Liver (tissue), 9 donors: Measurements from ENCODE around the gene HTR6. TPM values are rescaled to one million over a fixed set of nuclear protein-coding genes. Genes with fewer than 3 reads are reported as not detected.

Source experiments
- DNase-seq: peaks from one replicate; pipeline ENCODE4 v3.0.0-alpha.2; 2017; ENCODE audit warnings: low spot score
- H3K27ac ChIP-seq, 2 donors: one replicate each; pipeline ENCODE4 v1.7.0; 2013; ENCODE audit warnings: inconsistent platforms in 2 of 2, low read length in 2 of 2, control low read depth in 1 of 2, low read depth in 1 of 2, mild to moderate bottlenecking in 1 of 2
- H3K27me3 ChIP-seq, 4 donors: one replicate each; pipeline versions ENCODE4 v1.6.1 to v1.7.0; 2013; ENCODE audit warnings: low read length in 3 of 4, inconsistent platforms in 1 of 4, mild to moderate bottlenecking in 1 of 4, moderate library complexity in 1 of 4; ENCODE audit not compliant: control insufficient read depth in 4 of 4, insufficient read depth in 4 of 4
- H3K36me3 ChIP-seq, 4 donors: one replicate each; pipeline versions ENCODE4 v1.6.1 to v1.7.0; 2013; ENCODE audit warnings: low read length in 3 of 4, mild to moderate bottlenecking in 3 of 4, low read depth in 1 of 4, moderate library complexity in 1 of 4; ENCODE audit not compliant: control insufficient read depth in 4 of 4, insufficient read depth in 3 of 4
- H3K4me1 ChIP-seq, 4 donors: one replicate each; pipeline versions ENCODE4 v1.6.1 to v1.7.0; 2013; ENCODE audit warnings: low read length in 3 of 4, mild to moderate bottlenecking in 3 of 4, moderate library complexity in 1 of 4; ENCODE audit not compliant: control insufficient read depth in 4 of 4, insufficient read depth in 4 of 4
- H3K4me3 ChIP-seq, 3 donors: one replicate each; pipeline versions ENCODE4 v1.6.1 to v1.7.0; 2013; ENCODE audit warnings: low read length in 3 of 3, control low read depth in 1 of 3, low read depth in 1 of 3, mild to moderate bottlenecking in 1 of 3
- H3K9ac ChIP-seq, 2 donors: one replicate each; pipeline ENCODE4 v1.7.0; 2013; ENCODE audit warnings: low read length in 2 of 2, mild to moderate bottlenecking in 2 of 2, moderate library complexity in 2 of 2, control low read depth in 1 of 2, low read depth in 1 of 2
- H3K9me3 ChIP-seq, 4 donors: one replicate each; pipeline versions ENCODE4 v1.6.1 to v1.7.0; 2013; ENCODE audit warnings: low read length in 3 of 4; ENCODE audit not compliant: control insufficient read depth in 4 of 4
- CTCF ChIP-seq: fragments of 150-350 bp; IDR thresholded peaks from 2 replicates; pipeline ENCODE4 v1.5.1; 2017; ENCODE audit warnings: improper control_type of control experiment, low read depth, low read length; ENCODE audit not compliant: missing input control
- EGR1 ChIP-seq, 2 donors: IDR thresholded peaks; 2 replicates each; pipeline ENCODE4 v1.6.1; 2016 to 2018; ENCODE audit warnings: antibody characterized with exemption in 2 of 2, low read depth in 2 of 2
- FOXA1 ChIP-seq: IDR thresholded peaks from 2 replicates; pipeline ENCODE4 v1.6.1; 2016; ENCODE audit warnings: antibody characterized with exemption
- GABPA ChIP-seq, 2 donors: IDR thresholded peaks in 1 of 2; conservative IDR thresholded peaks in 1 of 2; 2 replicates each; pipeline ENCODE4 v1.6.1; 2016; ENCODE audit warnings: antibody characterized with exemption in 2 of 2, mild to moderate bottlenecking in 1 of 2, moderate library complexity in 1 of 2
- HNF4A ChIP-seq, 2 donors: conservative IDR thresholded peaks; 2 replicates each; pipeline ENCODE4 v1.6.1; 2016; ENCODE audit warnings: antibody characterized with exemption in 2 of 2, mild to moderate bottlenecking in 2 of 2
- HNF4G ChIP-seq: IDR thresholded peaks from 2 replicates; pipeline ENCODE4 v1.6.1; 2016; ENCODE audit warnings: antibody characterized with exemption
- JUND ChIP-seq, 2 donors: IDR thresholded peaks; 2 replicates each; pipeline ENCODE4 v1.6.1; 2016; ENCODE audit warnings: antibody characterized with exemption in 2 of 2
- MAX ChIP-seq: IDR thresholded peaks from 2 replicates; pipeline ENCODE4 v1.6.1; 2016; ENCODE audit warnings: antibody characterized with exemption
- RAD21 ChIP-seq, 2 donors: IDR thresholded peaks; 2 replicates each; pipeline ENCODE4 v1.6.1; 2016; ENCODE audit warnings: antibody characterized with exemption in 2 of 2, mild to moderate bottlenecking in 2 of 2
- RXRA ChIP-seq, 2 donors: IDR thresholded peaks; 2 replicates each; pipeline ENCODE4 v1.6.1; 2017 to 2018; ENCODE audit warnings: antibody characterized with exemption in 2 of 2, mild to moderate bottlenecking in 1 of 2
- TAF1 ChIP-seq: conservative IDR thresholded peaks from 2 replicates; pipeline ENCODE4 v1.6.1; 2016; ENCODE audit warnings: antibody characterized with exemption, mild to moderate bottlenecking
- YY1 ChIP-seq: IDR thresholded peaks from 2 replicates; pipeline ENCODE4 v1.6.1; 2016; ENCODE audit warnings: antibody characterized with exemption, mild to moderate bottlenecking
- WGBS: extraction: QIAGEN DNeasy Blood & Tissue Kit; methylation state at CpG from one replicate; pipeline ENCODE4 v1.1.7; 2013; 5-methylcytosine and 5-hydroxymethylcytosine counted together
- polyA plus RNA-seq, 2 donors: library from polyadenylated mRNA; stranded (reverse) in 1 of 2; unstranded in 1 of 2; fragments of 200-250 nt in 1 of 2; fragments of >200 nt in 1 of 2; fragmentation: Nextera tagmentation in 1 of 2; extraction: Ambion mirVana in 1 of 2; gene quantifications; one replicate each; pipeline versions ENCODE4 v1.2.1 to v1.2.3, GENCODE V29; 2013 to 2015
- total RNA-seq, 2 donors: library from RNA; depleted of rRNA; stranded (reverse); fragments of >200 nt; gene quantifications; one replicate each; pipeline ENCODE4 v1.2.3, GENCODE V29; 2014
- donor health status: healthy.
- donor health status: healthy.
- donor health status: healthy.
- donor health status: healthy.
- donor health status: healthy.

HTR6 gene
- total and polyA plus RNA-seq, 4 donors = not detected

GRCh38 chr1:19683351-19683750 lies 18.7 kb downstream of the HTR6 start:
- no peak overlapping the region for H3K27ac ChIP-seq
- H3K4me1 ChIP-seq = no peaks in the 10 kb centered on the region
- no peak for DNase-seq
- WGBS = 95% methylated on average over 8 of the region's 8 CpGs
- no peaks in the 10 kb centered on the region for H3K9me3 ChIP-seq
- H3K36me3 ChIP-seq = peaks cover 0 to 12% (median 2%) of the 10 kb centered on the region in 4 donors
- no peaks in the 10 kb centered on the region for H3K27me3 ChIP-seq
- H3K9ac ChIP-seq = no peak overlapping the region
- no peak for TF ChIP-seq HNF4A (conservative IDR thresholded peaks at IDR 0.05)
- no peak for TF ChIP-seq GABPA (IDR thresholded peaks at IDR 0.05 in 1 of 2, conservative IDR thresholded peaks at IDR 0.05 in 1 of 2)
- TF ChIP-seq JUND (IDR thresholded peaks at IDR 0.05) = no peak
- TF ChIP-seq YY1 = no peak
- no peak overlapping the region for H3K4me3 ChIP-seq

GRCh38 chr1:19684677-19685076 lies 20.0 kb downstream of the HTR6 start:
- DNase-seq = no peak
- WGBS = 91% methylated on average over 2 of the region's 2 CpGs
- no peaks in the 10 kb centered on the region for H3K9me3 ChIP-seq
- no peaks in the 10 kb centered on the region for H3K27me3 ChIP-seq
- peaks cover 0 to 12% (median 4%) of the 10 kb centered on the region in 4 donors for H3K36me3 ChIP-seq
- no peak for TF ChIP-seq CTCF
- TF ChIP-seq JUND (IDR thresholded peaks at IDR 0.05) = no peak
- TF ChIP-seq GABPA (IDR thresholded peaks at IDR 0.05 in 1 of 2, conservative IDR thresholded peaks at IDR 0.05 in 1 of 2) = no peak
- TF ChIP-seq HNF4G = no peak
- no peak for TF ChIP-seq MAX
- TF ChIP-seq TAF1 = no peak
- H3K4me3 ChIP-seq = no peak overlapping the region
- H3K4me1 ChIP-seq = no peaks in the 10 kb centered on the region
- H3K9ac ChIP-seq = no peak overlapping the region
- H3K27ac ChIP-seq = no peak overlapping the region

- Histone ChIP-seq H3K27me3 (no peaks in the 10 kb centered on the region), H3K4me3 (no peak overlapping the region), H3K4me1 (no peaks in the 10 kb centered on the region), H3K27ac (no peak overlapping the region), H3K9me3 (no peaks in the 10 kb centered on the region), H3K36me3 (peaks cover 0 to 12% (median 4%) of the 10 kb centered on the region in 4 donors), H3K9ac (no peak overlapping the region)
- WGBS = 94% methylated on average over 9 of the region's 9 CpGs
- DNase-seq = no peak
- TF ChIP-seq HNF4A (conservative IDR thresholded peaks at IDR 0.05) = no peak
- no peak for TF ChIP-seq FOXA1
Observed at GRCh38 chr1:19685994-19686393, 21.3 kb downstream of the HTR6 start.

GRCh38 chr1:19687414-19687813 lies 22.7 kb downstream of the HTR6 start:
- Histone ChIP-seq H3K36me3 (peaks cover 0 to 8% (median 4%) of the 10 kb centered on the region in 4 donors), H3K9ac (no peak overlapping the region), H3K4me3 (no peak overlapping the region), H3K4me1 (no peaks in the 10 kb centered on the region), H3K9me3 (no peaks in the 10 kb centered on the region), H3K27ac (no peak overlapping the region), H3K27me3 (no peaks in the 10 kb centered on the region)
- no peak for DNase-seq
- WGBS = 96% methylated on average over 1 of the region's 1 CpG
- no peak for TF ChIP-seq EGR1 (IDR thresholded peaks at IDR 0.05; ENCODE audit: low read depth in 2 of 2)
- no peak for TF ChIP-seq GABPA (IDR thresholded peaks at IDR 0.05 in 1 of 2, conservative IDR thresholded peaks at IDR 0.05 in 1 of 2)
- TF ChIP-seq RAD21 (IDR thresholded peaks at IDR 0.05) = no peak
- no peak for TF ChIP-seq FOXA1
- no peak for TF ChIP-seq RXRA (IDR thresholded peaks at IDR 0.05)
- no peak for TF ChIP-seq YY1
- TF ChIP-seq CTCF = no peak
- TF ChIP-seq MAX = no peak
